Stimulated activated naive CD8-positive, alpha-beta T cell treated with anti-CD3 and anti-CD28 coated beads, Interleukin-15, Interleukin-2, amounts not matched to agents 100 ng/mL and 50 ng/mL, for 24 hours (primary cell): Measurements from ENCODE around the gene FUCA1.
A peak's percentile ranks its signal among the peaks of the same experiment; 100 is the strongest.
"Not testable (repeated sequence)": the region's sequence is repeated elsewhere in the genome, so short reads cannot be mapped to it uniquely, and the experiment has no call there.

Experiments used
- H3K27ac Mint-ChIP-seq: one replicate; pipeline ENCODE4 v1.8.0; 2021; ENCODE audit warnings: mild to moderate bottlenecking, mixed read lengths
- H3K27me3 Mint-ChIP-seq: one replicate; pipeline ENCODE4 v1.8.0; 2021; ENCODE audit warnings: mixed read lengths
- H3K36me3 Mint-ChIP-seq: one replicate; pipeline ENCODE4 v1.8.0; 2021; ENCODE audit warnings: low read depth, mixed read lengths
- H3K4me1 Mint-ChIP-seq: one replicate; pipeline ENCODE4 v1.8.0; 2021; ENCODE audit warnings: low read depth, mixed read lengths
- H3K4me3 Mint-ChIP-seq: one replicate; pipeline ENCODE4 v1.8.0; 2021; ENCODE audit warnings: mild to moderate bottlenecking, mixed read lengths
- H3K9me3 Mint-ChIP-seq: one replicate; pipeline ENCODE4 v1.8.0; 2021; ENCODE audit warnings: mixed read lengths

Gene FUCA1

DNA sequence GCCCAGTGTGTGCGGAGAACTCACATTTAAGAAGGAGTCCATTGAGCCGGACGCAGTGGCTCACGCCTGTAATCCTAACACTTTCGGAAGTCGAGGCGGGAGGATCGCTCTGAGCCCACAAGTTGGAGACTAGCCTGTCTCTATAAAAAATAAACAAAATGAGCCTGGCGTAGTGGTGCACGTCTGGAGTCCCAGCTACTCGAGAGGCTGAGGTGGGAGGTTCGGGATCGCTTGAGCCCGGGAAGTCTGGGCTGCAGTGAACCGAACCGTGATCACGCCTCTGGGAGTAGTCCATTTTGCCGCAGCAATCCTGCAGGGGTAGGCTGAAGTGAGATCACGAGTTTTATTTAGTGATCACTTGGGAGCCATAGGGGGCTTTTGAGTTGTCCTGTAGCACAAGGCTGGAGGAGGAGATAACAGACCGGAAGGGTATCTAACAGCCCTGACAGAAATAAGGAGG, 497 bp upstream of the FUCA1 start:
- Mint-ChIP-seq H3K9me3 (no peaks in the 10 kb centered on the region), H3K27me3 (no peaks in the 10 kb centered on the region), H3K36me3 (no peaks in the 10 kb centered on the region), H3K4me3 (peak overlapping the region; percentile 82), H3K27ac (peak overlapping the region; percentile 5), H3K4me1 (peaks cover 19% of the 10 kb centered on the region)

DNA sequence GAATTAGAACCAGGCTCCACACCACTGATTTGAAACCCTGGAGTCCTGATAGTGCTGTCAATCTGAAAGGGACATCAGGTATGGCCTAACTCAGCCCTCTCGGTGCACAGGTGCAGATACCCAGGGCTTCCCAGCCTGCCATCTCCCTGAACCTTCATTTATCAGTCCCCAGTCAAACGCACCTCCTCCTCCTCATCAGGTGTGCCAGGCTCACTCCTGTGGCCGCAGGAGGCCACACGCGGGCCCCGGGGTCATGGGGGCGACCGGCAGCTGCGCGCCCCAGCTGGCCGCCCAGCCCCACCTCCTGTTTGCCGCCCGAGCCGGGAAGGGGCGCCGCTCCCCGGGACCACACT, 572 bp downstream of the FUCA1 start:
- H3K9me3 Mint-ChIP-seq: no peaks in the 10 kb centered on the region
- no peaks in the 10 kb centered on the region for H3K27me3 Mint-ChIP-seq
- H3K27ac Mint-ChIP-seq: no peak overlapping the region
- no peaks in the 10 kb centered on the region for H3K36me3 Mint-ChIP-seq
- peak overlapping the region; percentile 82 for H3K4me3 Mint-ChIP-seq
- peaks cover 19% of the 10 kb centered on the region for H3K4me1 Mint-ChIP-seq

DNA sequence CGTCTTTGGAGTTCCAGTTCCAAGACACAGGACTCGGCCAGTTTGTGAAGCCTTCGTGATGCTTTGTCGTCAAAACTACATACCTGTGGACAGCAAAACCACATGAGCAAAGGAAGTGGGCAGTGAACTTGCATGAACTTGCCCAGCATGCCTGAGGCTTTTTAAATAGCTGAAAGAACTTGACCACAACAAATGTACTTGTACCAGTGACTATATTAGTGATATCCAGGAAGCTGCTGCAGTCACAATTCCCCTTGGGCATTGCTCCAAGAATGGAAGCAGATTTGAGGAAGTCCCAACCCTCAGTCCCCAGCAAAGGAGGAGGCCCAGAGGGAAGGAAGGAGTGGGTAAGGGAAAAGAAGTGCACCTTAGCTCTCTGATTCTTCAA, 2.6 kb downstream of the FUCA1 start:
- no peak overlapping the region for H3K4me3 Mint-ChIP-seq
- no peaks in the 10 kb centered on the region for H3K9me3 Mint-ChIP-seq
- H3K36me3 Mint-ChIP-seq: peaks cover 5% of the 10 kb centered on the region
- no peaks in the 10 kb centered on the region for H3K27me3 Mint-ChIP-seq
- peaks cover 19% of the 10 kb centered on the region for H3K4me1 Mint-ChIP-seq
- H3K27ac Mint-ChIP-seq: no peak overlapping the region

DNA sequence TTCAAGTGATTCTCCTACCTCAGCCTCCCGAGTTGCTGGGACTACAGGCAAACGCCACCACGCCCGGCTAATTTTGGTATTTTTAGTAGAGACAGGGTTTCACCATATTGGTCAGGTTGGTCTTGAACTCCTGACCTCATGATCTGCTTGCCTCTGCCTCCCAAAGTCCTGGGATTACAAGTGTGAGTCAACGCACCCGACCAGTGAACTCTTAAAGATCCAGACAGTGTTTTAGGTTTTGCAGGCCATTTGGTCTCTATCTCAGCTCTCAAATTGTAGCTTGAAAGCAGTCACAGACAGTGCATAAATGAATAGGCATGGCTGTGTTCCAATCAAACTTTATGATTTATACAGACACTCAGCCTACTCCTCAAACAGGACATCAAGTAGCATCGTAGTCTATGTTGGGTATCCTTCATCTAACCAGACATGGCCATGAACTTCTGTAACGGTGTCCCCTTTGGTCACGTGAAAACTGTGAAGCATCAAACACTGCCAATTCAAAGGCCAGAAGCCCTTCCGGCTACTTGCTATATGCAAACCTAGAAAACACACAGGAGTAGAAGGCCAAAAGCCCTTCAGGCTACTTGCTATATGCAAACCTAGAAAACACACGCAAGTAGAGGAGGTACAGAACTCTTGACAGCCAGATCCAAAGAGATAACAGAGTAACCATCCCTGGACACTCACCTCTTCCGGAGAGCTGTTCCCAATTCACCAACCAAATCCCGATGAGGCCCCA, 3.1 kb downstream of the FUCA1 start:
- H3K27ac Mint-ChIP-seq: no peak overlapping the region
- H3K27me3 Mint-ChIP-seq: no peaks in the 10 kb centered on the region
- H3K36me3 Mint-ChIP-seq: peaks cover 5% of the 10 kb centered on the region
- H3K4me1 Mint-ChIP-seq: peaks cover 19% of the 10 kb centered on the region
- no peak overlapping the region for H3K4me3 Mint-ChIP-seq
- no peaks in the 10 kb centered on the region for H3K9me3 Mint-ChIP-seq

DNA sequence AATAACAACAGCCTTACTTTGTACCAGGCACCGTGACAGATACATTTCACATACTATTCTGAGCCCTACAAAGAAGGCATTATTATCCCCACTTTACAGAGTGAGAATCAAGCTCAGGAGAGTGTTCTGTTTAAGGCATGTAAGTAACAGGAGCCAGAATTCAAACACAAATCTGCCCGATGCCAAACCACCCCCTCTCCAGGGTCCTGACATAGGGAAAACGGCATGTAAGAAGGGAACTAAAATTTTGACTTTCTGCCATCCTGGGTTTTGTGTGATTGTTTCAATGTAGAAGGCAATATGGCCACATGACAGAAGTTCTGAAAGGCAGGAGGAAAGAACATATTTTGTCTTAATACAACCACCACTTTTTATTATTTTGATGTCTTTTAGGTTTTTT, 5.5 kb downstream of the FUCA1 start:
- H3K4me3 Mint-ChIP-seq: no peak overlapping the region
- H3K9me3 Mint-ChIP-seq: no peaks in the 10 kb centered on the region
- H3K27ac Mint-ChIP-seq: no peak overlapping the region
- H3K27me3 Mint-ChIP-seq: no peaks in the 10 kb centered on the region
- H3K4me1 Mint-ChIP-seq: peaks cover 9% of the 10 kb centered on the region
- H3K36me3 Mint-ChIP-seq: peaks cover 14% of the 10 kb centered on the region

DNA sequence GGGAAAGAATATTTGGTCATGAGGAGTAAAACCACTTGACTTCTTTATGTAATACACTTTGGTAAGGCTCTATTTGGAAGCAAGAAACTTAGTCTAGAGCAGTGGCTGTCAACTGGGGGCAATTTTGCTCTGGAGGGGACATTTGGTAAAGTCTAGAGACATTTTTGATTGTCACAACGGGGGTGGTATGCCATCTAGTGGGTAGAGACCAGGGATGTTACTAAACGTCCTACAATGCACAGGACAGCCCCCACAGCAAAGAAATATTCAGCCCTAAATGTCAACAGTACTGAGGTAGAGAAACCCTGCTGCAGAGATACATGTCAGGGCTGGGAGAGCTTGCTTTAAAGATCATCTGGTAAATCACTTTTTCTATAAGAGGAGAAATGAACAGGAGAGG, 13.5 kb downstream of the FUCA1 start:
- H3K27ac Mint-ChIP-seq: no peak overlapping the region
- H3K4me3 Mint-ChIP-seq: no peak overlapping the region
- H3K36me3 Mint-ChIP-seq: peaks cover 20% of the 10 kb centered on the region

DNA sequence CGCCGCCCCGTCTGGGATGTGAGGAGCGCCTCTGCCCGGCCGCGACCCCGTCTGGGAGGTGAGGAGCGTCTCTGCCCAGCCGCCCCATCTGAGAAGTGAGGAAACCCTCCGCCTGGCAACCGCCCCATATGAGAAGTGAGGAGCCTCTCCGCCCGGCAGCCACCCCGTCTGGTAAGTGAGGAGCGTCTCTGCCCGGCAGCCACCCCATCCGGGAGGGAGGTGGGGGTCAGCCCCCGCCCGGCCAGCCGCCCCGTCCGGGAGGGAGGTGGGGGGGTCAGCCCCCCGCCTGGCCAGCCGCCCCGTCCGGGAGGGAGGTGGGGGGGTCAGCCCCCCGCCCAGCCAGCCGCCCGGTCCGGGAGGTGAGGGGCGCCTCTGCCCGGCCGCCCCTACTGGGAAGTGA, 15.0 kb downstream of the FUCA1 start:
- H3K27me3 Mint-ChIP-seq, H3K9me3 Mint-ChIP-seq, H3K4me1 Mint-ChIP-seq, H3K4me3 Mint-ChIP-seq, H3K27ac Mint-ChIP-seq: not testable (repeated sequence)
- H3K36me3 Mint-ChIP-seq: peaks cover 27% of the 10 kb centered on the region

More for the DNA sequence above, 13.5 kb downstream of the FUCA1 start:
- H3K9me3 Mint-ChIP-seq: no peaks in the 10 kb centered on the region
- no peaks in the 10 kb centered on the region for H3K27me3 Mint-ChIP-seq
- H3K4me1 Mint-ChIP-seq: no peaks in the 10 kb centered on the region

DNA sequence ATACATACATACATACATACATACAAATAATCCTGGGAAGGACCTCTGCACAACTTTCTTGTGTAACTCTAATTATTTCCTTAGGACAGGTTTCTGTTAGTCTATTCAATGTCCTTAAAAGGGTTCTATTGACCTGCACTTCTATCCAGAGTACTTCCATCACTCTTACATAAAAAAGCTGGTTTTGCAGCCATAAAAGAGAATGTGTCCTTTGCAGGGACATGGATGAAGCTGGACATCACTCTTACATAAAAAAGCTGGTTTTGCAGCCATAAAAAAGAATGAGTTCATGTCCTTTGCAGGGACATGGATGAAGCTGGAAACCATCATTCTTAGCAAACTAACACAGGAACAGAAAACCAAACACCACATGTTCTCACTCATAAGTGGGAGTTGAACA, 16.7 kb downstream of the FUCA1 start:
- H3K9me3 Mint-ChIP-seq, H3K27ac Mint-ChIP-seq, H3K27me3 Mint-ChIP-seq, H3K4me3 Mint-ChIP-seq, H3K4me1 Mint-ChIP-seq: not testable (repeated sequence)
- H3K36me3 Mint-ChIP-seq: peaks cover 30% of the 10 kb centered on the region

DNA sequence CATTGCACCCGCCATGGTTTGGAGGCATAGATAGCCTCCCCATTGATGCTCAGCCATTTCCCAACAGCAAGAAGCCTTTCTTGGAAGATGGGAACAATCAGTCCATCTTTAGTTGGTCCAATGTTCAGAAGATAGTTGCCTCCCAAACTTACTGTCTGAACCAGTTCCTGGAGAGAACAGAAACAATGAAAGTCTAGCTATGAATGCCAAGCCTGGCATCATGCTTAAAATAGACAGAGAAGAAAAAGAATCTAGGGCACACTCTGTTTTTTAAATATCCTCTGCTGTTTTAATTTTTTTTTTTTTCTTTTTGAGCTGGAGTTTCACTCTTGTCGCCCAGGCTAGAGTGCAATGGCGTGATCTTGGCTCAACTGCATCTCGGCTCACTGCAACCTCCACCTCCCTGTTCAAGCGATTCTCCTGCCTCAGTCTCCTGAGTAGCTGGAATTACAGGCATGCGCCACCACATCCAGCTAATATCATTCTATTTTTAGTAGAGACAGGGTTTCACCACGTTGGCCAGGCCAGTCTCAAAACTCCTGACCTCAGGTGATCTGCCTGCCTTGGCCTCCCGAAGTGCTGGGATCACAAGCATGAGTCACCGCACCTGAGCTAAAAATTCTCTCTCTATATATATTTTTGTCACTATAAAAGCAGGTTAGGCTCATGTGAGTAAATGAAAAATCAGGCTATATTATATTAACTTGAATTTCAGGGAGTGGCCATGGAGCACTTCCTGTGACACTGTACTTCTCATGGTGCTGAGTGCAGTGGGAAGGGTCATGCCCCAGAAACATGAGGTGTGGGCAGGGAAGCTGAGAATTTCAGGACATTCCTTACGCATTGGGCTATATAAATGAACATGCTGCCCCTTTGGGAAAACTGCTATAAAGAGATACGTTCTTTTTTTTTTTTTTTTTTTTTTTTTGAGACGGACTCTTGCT, 19.1 kb downstream of the FUCA1 start:
- no peaks in the 10 kb centered on the region for H3K4me1 Mint-ChIP-seq
- no peaks in the 10 kb centered on the region for H3K9me3 Mint-ChIP-seq
- H3K4me3 Mint-ChIP-seq: no peak overlapping the region
- H3K36me3 Mint-ChIP-seq: peaks cover 33% of the 10 kb centered on the region
- no peak overlapping the region for H3K27ac Mint-ChIP-seq
- no peaks in the 10 kb centered on the region for H3K27me3 Mint-ChIP-seq

DNA sequence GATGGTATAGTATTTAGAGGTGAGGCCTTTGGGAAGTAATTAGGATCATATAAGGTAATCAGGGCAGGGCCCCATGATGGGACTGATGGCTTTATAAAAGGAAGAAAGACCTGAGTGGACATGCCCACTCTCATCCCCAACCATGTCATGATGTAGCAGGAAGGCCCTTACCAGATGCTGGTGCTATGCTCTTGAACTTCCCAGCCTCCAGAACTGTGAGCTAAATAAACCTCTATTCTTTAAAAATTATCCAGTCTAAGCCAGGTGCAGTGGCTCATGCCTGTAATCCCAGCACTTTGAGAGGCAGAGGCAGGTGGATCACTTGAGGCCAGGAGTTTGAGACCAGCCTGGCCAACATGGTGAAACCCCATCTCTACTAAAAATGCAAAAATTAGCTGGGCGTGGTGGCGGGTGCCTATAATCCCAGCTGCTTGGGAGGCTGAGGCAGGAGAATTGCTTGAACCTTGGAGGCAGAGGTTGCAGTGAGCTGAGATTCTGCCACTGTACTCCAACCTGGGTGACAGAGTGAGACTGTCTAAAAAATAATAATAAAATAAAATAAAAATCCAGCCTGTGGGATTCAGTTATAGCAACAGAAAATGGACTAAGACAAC, 20.5 kb downstream of the FUCA1 start:
- not testable (repeated sequence) for H3K4me1 Mint-ChIP-seq, H3K27ac Mint-ChIP-seq, H3K9me3 Mint-ChIP-seq, H3K4me3 Mint-ChIP-seq, H3K27me3 Mint-ChIP-seq
- peaks cover 33% of the 10 kb centered on the region for H3K36me3 Mint-ChIP-seq

DNA sequence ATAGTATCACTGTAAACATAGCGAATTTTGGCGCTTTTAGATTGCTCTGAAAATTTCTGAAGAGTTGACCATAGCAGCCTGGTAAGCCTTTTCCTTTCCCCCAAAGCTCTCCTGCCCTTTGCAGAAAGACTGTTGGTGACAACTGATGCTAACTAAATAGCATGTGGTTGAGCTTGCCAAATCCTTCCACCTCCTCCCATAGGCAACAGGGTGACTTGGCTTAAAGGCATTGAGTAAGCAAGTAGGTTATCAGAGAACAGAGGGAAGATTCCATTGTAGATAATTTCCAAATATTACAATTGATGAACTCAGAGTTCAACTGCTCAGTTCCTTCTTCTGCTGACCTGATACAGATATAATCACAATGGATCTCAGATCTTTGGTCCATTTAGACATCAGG, 22.9 kb downstream of the FUCA1 start:
- no peaks in the 10 kb centered on the region for H3K9me3 Mint-ChIP-seq
- H3K27me3 Mint-ChIP-seq: no peaks in the 10 kb centered on the region
- H3K36me3 Mint-ChIP-seq: peaks cover 29% of the 10 kb centered on the region
- H3K27ac Mint-ChIP-seq: no peak overlapping the region
- no peak overlapping the region for H3K4me3 Mint-ChIP-seq
- H3K4me1 Mint-ChIP-seq: no peaks in the 10 kb centered on the region

DNA sequence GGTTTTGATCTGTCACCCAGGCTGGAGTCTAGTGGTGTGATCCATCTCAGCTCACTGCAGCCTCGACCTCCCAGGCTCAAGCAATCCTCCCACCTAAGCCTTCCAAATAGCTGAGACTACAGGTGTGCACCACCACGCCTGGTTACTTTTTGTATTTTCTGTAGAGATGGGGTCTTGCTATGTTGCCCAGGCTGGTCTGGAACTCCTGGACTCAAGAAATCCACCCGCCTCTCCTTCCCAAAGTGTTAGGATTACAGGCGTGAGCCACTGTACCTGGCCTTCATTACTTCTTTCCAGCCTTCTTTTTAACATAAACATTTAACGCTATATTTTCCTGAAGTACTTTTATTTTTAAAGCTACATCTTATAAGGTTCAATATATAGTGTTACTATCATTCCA, 24.4 kb downstream of the FUCA1 start:
- H3K27me3 Mint-ChIP-seq: no peaks in the 10 kb centered on the region
- no peaks in the 10 kb centered on the region for H3K9me3 Mint-ChIP-seq
- no peaks in the 10 kb centered on the region for H3K4me1 Mint-ChIP-seq
- no peak overlapping the region for H3K4me3 Mint-ChIP-seq
- peaks cover 26% of the 10 kb centered on the region for H3K36me3 Mint-ChIP-seq
- no peak overlapping the region for H3K27ac Mint-ChIP-seq

DNA sequence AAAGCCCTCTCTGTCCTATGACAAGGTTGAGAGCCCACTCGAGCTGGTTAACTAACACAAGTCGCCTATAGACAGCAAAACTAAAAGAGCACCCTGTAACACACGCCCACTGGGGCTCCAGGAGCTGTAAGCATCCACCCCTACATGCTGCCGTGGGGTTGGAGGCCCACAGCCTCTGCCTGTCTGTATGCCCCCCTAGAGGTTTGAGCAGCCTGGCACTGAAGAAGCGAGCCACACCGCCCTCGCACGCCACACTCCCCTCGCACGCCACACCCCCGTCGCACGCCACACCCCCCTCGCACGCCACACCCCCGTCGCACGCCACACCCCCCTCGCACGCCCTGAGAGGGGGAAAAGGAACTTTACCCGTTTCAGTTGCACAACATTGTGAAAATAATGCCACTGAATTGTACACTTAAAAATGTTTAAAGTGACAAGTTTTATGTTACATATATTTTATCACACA, 29.7 kb downstream of the FUCA1 start:
- Mint-ChIP-seq H3K4me3 (peak overlapping the region; percentile 71), H3K9me3 (no peaks in the 10 kb centered on the region), H3K36me3 (no peaks in the 10 kb centered on the region), H3K27ac (peak overlapping the region; percentile 6), H3K27me3 (no peaks in the 10 kb centered on the region), H3K4me1 (peaks cover 15% of the 10 kb centered on the region)

DNA sequence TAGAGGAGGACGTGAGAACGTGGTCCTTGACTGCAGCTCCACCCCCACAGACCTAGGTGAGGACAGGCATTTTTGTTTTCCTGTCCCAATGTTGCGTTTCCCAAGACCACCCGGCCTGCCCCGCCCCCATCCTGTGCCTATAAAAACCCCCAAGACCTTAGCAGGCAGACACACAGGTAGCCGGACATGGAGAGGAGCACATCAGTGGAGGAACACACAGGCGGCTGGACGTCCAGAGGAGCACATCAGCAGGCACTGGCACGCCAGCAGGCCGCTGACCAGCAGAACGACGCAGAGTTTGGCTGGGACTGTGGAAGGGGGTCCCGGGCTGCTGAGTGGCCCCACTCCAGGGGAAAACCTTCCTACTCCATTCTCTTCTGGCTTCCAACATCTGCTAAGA, 30.2 kb downstream of the FUCA1 start:
- H3K4me1 Mint-ChIP-seq: peaks cover 15% of the 10 kb centered on the region
- peak overlapping the region; percentile 71 for H3K4me3 Mint-ChIP-seq
- H3K27me3 Mint-ChIP-seq: no peaks in the 10 kb centered on the region
- H3K9me3 Mint-ChIP-seq: no peaks in the 10 kb centered on the region
- no peaks in the 10 kb centered on the region for H3K36me3 Mint-ChIP-seq
- peak overlapping the region; percentile 6 for H3K27ac Mint-ChIP-seq

DNA sequence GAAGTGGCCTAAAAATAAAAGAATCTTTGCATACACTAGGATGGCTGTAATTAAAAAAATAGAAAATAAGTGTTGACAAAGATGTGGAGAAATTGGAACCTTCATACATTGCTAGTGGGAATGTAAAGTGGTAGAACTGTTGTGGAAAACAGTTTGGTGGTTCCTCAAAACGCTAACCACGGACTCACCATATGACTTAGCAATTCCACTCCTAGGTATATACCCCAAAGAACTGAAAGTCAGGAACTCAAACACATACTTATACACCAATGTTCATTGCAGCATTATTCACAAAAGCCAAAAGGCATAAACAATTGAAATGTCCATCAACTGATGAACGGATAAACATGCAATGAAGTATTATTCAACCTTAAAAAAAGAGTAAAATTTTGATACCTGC, 32.1 kb downstream of the FUCA1 start:
- peaks cover 15% of the 10 kb centered on the region for H3K4me1 Mint-ChIP-seq
- H3K9me3 Mint-ChIP-seq: no peaks in the 10 kb centered on the region
- no peaks in the 10 kb centered on the region for H3K36me3 Mint-ChIP-seq
- no peaks in the 10 kb centered on the region for H3K27me3 Mint-ChIP-seq
- no peak overlapping the region for H3K27ac Mint-ChIP-seq
- H3K4me3 Mint-ChIP-seq: no peak overlapping the region
